Measurements from ENCODE around the gene ZFPM1. TPM values are rescaled to one million over a fixed set of nuclear protein-coding genes. Genes with fewer than 3 reads are reported as not detected.

ZFPM1 gene
- total RNA-seq, 1 experiment from 2014 or later: 5.0 TPM

- H3K4me3 Mint-ChIP-seq (ENCODE audit: unreplicated experiment): no peak overlapping the region
- no TSS peak for BruUV-seq (replicated peaks)
- no peak overlapping the region for H3K27ac Mint-ChIP-seq (ENCODE audit: low read depth, unreplicated experiment)
- H3K36me3 Mint-ChIP-seq (ENCODE audit: insufficient read depth, unreplicated experiment): no peaks in the 10 kb centered on the region
- CTCF ChIA-PET: no interaction called here
- no peaks in the 10 kb centered on the region for H3K27me3 Mint-ChIP-seq (ENCODE audit: insufficient read depth, unreplicated experiment)
- intact Hi-C loops (cut with micrococcal nuclease): no loop called here
- DNase-seq (ENCODE audit: unreplicated experiment): no peak
- POLR2A ChIA-PET: no interaction called here
- no peaks in the 10 kb centered on the region for H3K4me1 Mint-ChIP-seq (ENCODE audit: insufficient read depth, unreplicated experiment)
- no peaks in the 10 kb centered on the region for H3K9me3 Mint-ChIP-seq (ENCODE audit: unreplicated experiment)
- TF ChIP-seq CTCF (IDR thresholded peaks at IDR 0.05; ENCODE audit: unreplicated experiment): no peak
Observed at GRCh38 chr16:88503374-88503770, 50.3 kb downstream of the ZFPM1 start.

GRCh38 chr16:88503771-88504488 is 50.9 kb downstream of the ZFPM1 start:
- ChIA-PET POLR2A (no interaction called here), CTCF (no interaction called here)
- H3K4me3 Mint-ChIP-seq (ENCODE audit: unreplicated experiment): no peak overlapping the region
- intact Hi-C loops (cut with micrococcal nuclease): no loop called here
- H3K9me3 Mint-ChIP-seq (ENCODE audit: unreplicated experiment): no peaks in the 10 kb centered on the region
- no TSS peak for BruUV-seq (replicated peaks)
- no peak for TF ChIP-seq CTCF (IDR thresholded peaks at IDR 0.05; ENCODE audit: unreplicated experiment)
- H3K27me3 Mint-ChIP-seq (ENCODE audit: insufficient read depth, unreplicated experiment): no peaks in the 10 kb centered on the region
- H3K36me3 Mint-ChIP-seq (ENCODE audit: insufficient read depth, unreplicated experiment): no peaks in the 10 kb centered on the region
- DNase-seq (ENCODE audit: unreplicated experiment): no peak
- no peak overlapping the region for H3K27ac Mint-ChIP-seq (ENCODE audit: low read depth, unreplicated experiment)
- no peaks in the 10 kb centered on the region for H3K4me1 Mint-ChIP-seq (ENCODE audit: insufficient read depth, unreplicated experiment)

GRCh38 chr16:88504489-88505404 is 51.7 kb downstream of the ZFPM1 start:
- Mint-ChIP-seq H3K27ac (ENCODE audit: low read depth, unreplicated experiment) (no peak overlapping the region), H3K27me3 (ENCODE audit: insufficient read depth, unreplicated experiment) (no peaks in the 10 kb centered on the region), H3K36me3 (ENCODE audit: insufficient read depth, unreplicated experiment) (no peaks in the 10 kb centered on the region), H3K9me3 (ENCODE audit: unreplicated experiment) (no peaks in the 10 kb centered on the region), H3K4me3 (ENCODE audit: unreplicated experiment) (no peak overlapping the region), H3K4me1 (ENCODE audit: insufficient read depth, unreplicated experiment) (no peaks in the 10 kb centered on the region)
- no TSS peak for BruUV-seq (replicated peaks)
- POLR2A ChIA-PET: no interaction called here
- intact Hi-C loops (cut with micrococcal nuclease): no loop called here
- TF ChIP-seq CTCF (IDR thresholded peaks at IDR 0.05; ENCODE audit: unreplicated experiment): no peak
- CTCF ChIA-PET: interaction anchor here (0.7 kb wide), 1 partner anchor 57 kb away, joined by 3 read pairs; no protein-coding TSS in a partner anchor
- DNase-seq (ENCODE audit: unreplicated experiment): no peak

- ChIA-PET CTCF (interaction anchor here (0.7 kb wide), 1 partner anchor 58 kb away, joined by 3 read pairs; no protein-coding TSS in a partner anchor), POLR2A (no interaction called here)
- no TSS peak for BruUV-seq (replicated peaks)
- intact Hi-C loops (cut with micrococcal nuclease): no loop called here
- DNase-seq (ENCODE audit: unreplicated experiment): peak; percentile 47
- Mint-ChIP-seq H3K9me3 (ENCODE audit: unreplicated experiment) (no peaks in the 10 kb centered on the region), H3K36me3 (ENCODE audit: insufficient read depth, unreplicated experiment) (no peaks in the 10 kb centered on the region), H3K4me3 (ENCODE audit: unreplicated experiment) (no peak overlapping the region), H3K4me1 (ENCODE audit: insufficient read depth, unreplicated experiment) (no peaks in the 10 kb centered on the region), H3K27ac (ENCODE audit: low read depth, unreplicated experiment) (no peak overlapping the region), H3K27me3 (ENCODE audit: insufficient read depth, unreplicated experiment) (no peaks in the 10 kb centered on the region)
- peak; percentile 54 for TF ChIP-seq CTCF (IDR thresholded peaks at IDR 0.05; ENCODE audit: unreplicated experiment)
Observed at GRCh38 chr16:88505405-88506082, 52.5 kb downstream of the ZFPM1 start.
